HK-2 (cell line): Measurements from ENCODE around the gene PTPRF.

Experiments used
- DNase-seq: peaks from one replicate; pipeline ENCODE4 v3.0.0-alpha.2; 2018; ENCODE audit not compliant: unreplicated experiment

PTPRF gene

DNA sequence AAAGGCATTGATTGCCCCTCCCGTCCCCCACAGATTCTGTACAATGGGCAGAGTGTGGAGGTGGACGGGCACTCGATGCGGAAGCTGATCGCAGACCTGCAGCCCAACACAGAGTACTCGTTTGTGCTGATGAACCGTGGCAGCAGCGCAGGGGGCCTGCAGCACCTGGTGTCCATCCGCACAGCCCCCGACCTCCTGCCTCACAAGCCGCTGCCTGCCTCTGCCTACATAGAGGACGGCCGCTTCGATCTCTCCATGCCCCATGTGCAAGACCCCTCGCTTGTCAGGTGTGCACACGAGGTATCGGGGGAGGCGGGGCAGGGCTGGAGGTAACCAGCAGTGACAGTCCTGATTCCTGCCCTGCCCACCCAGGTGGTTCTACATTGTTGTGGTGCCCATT, 74.5 kb downstream of the PTPRF start:
- DNase-seq, result no peak

DNA sequence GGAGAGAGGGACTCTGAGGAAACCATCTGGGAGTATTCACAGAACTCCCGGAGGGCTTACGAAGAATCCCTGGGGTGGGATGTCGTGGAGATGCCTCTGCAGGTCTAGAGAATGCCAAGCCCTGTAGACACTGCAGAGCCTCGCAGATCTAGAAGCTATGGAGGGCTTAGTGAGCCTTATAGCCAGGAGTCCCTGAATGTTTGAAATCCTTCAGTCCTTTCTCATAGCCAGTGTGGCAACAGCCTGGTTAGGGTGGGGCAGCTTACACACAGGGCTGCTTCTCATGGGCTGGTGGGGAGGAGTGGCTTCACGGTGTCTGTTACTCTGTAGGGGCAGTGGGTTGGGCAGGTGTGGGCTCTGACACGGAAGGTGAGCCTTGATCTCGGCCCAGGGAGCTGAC, 75.1 kb downstream of the PTPRF start:
- no peak for DNase-seq

DNA sequence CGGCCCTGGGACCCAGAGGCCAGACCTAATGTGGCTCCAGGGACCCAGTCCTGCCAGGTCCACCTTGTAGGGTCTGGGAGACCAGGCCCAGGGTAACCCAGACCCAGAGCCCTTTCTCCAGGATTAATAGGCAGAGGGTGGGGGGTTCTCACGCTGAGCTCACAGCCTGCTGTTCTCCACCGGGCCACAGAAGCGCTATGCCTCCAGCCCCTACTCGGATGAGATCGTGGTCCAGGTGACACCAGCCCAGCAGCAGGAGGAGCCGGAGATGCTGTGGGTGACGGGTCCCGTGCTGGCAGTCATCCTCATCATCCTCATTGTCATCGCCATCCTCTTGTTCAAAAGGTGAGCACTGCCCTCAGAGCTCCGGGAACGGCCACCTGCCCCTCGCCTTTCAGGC, 75.9 kb downstream of the PTPRF start:
- DNase-seq, result no peak

DNA sequence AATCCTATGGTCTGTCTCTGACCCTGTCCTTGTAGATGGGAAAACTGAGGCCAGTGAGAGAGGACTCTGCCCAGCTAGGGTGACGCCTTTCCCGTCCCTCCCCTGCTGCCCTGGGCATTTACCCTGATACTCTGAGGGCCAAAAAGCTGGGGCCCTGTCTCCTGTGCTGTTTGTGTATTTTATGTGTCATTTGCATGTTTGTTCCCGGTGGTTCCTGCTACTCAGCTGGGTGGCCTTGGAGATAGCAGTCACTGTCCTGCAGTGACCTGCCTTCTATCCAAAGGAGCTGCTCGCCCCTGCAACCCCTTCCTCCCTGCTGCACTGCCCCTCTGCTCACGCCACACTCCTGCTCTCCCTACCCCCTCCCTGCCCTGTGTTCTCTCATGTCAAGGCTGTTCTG, 78.1 kb downstream of the PTPRF start:
- no peak for DNase-seq

DNA sequence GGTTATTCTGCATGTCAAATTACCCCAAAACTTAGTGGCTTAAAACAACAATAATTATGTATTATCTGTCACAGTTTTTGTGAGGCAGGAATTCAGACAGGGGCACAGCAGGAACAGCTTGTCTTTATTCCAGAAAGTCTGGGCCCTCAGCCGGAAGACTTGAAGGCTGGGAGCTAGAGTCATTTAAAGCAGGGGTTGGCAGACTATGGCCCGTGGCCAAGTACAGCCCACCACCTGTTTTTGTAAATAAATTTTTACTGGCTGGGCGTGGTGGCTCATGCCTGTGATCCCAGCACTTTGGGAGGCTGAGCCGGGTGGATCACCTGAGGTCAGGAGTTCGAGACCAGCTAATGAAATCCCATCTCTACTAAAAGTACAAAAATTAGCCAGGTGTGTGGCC, 79.7 kb downstream of the PTPRF start:
- DNase-seq, result no peak

DNA sequence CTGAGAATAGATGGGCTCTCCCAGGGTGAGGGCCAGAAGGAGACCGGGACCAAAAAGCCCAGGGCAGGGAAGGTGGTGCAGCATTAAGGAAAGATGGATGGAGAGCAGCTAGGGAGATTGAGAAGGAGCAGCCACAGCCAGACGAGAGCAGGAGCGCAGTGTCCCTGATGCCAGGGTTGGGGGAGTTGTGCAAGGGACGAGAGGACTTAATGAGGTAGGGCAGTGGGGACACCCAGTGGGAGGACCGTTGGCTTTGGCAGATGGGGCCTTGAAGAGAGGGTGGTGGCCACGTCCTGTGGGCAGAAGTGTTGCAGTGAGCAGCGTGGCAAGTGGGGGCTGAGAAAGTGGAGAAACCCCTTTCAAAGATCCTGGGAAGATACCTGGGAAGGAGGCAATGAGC, 81.3 kb downstream of the PTPRF start:
- DNase-seq, result no peak

DNA sequence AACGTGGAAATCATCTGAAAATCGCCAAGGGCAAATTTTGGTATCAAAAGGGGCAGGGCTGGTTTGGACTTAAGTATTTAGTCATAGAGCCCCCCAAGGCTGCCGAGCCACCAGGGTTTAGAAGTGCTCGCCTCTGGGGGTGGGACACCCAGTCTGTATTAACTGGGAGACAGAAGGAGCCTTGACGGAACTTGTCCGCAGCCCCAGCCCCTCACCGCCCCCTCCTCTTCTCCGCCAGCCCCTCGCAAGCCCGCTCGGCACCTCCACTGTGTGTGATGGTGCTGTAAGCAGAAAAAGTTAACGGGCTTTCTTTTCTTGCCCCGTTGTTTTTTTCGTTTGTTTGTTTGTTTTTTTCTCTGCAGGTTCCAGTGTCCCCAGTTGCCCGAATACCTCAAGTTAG, 81.7 kb downstream of the PTPRF start:
- no peak for DNase-seq

DNA sequence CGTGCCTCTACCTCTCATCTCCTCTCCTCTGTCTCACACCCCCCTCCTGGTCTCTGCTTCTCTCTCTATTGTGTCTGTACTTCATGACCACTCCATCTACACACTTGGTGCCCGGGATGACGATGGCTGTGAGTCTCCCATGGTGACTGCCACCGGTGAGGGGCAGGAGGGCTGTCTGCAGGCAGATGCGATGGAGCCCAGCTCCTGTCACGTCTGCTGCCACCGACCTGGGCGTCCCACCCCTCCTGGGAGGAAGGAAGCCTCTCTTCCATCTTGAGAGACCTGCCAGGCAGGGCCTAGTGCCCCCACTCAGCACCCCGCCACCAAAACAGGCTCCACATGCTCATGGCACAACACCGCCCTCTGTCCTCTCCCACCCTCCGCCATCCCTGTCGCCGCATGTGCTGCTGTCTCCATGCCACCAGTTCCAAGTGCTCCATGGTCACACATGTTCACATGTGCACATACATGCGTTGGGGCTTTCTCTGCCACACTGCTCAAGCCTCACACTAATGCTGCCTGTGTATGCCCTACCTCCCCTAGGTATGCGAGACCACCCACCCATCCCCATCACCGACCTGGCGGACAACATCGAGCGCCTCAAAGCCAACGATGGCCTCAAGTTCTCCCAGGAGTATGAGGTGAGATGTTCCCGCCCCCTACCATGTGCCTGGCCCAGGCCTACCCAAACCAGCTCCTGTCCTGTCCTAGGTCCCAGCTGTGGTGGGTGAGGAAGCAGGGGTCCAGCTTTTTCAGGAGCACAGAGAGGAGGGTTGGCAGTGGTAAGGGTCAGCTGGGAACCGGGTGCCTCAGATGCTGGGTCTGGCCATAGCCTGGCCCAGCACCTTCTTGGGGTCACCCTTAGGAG, 82.6 kb downstream of the PTPRF start:
- no peak for DNase-seq

DNA sequence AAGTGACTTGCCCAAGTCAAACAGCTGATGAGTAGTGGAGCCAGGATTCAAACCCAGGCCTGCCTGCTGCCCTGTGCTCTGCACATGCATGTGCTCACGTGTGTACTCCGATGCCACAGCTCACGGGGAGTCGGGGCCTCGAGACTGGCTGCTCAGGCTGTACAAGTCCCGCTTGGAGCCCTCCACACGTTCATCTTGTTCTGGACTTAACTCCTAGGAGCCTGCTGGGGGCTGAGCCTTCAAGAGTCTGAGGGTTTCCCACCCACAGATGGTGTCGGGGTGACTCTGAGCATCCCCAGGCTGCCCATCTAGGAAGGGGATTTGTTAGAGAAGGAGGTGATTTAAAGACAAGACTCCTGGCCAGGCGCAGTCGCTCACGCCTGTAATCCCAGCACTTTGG, 83.5 kb downstream of the PTPRF start:
- DNase-seq, result no peak

DNA sequence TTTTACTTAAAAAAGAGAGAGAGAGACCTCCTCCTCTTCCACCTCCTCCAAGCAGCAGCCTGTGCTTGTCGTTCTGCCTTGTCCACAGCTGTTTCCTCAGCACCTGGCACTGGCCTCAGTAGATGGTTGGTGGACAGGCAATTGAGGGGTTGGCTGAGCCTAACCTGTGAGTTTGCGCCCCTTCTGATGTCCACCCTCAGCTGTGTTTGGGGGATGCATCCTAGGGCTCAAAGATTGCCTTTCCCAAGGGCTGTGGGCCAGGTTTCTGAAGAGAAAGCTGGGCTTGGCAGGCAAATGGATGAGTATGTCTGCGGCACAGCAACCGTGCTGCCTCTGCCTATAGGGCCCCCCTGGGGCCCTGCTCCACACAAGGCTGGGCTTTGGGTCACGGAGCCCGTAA, 84.2 kb downstream of the PTPRF start:
- no peak for DNase-seq

DNA sequence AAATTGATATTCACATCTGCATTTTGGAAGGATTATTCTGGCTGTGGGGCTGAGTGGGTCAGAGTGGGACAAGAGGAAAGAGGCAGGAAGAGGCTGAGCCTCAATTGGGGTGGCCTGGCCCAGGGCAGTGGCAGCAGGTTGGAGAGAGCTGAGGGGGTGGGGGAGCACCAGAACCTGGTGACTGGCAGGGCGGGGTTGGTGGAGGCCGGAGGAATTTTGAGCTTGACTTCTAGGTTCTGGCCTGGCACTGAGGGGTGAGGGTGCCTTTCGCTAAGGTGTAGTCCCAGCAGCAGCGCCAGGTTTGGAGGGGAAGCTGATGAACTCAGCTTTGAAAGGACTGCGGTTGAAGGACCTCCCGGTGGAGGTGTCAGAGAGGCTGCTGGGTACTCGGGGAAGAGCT, 85.7 kb downstream of the PTPRF start:
- DNase-seq, result no peak

DNA sequence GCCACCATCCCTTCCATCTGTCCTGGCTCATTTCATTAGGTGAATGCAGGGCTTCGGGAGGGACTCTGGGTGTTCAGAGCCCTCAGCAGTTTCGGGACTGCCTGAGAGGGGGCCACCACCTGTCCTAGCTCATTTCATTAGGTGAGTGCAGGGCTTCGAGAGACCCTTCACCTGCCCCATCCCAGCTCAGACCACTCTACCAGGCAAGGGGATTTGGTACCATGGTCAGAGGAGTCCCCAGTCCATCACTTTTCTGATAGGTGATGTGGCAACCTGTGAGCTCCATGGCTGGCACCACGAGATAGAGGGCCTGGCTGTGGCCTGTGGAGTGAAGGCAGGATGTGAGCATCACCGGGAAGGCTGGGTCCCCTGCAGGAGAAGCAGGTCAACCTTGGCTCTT, 86.3 kb downstream of the PTPRF start:
- no peak for DNase-seq

DNA sequence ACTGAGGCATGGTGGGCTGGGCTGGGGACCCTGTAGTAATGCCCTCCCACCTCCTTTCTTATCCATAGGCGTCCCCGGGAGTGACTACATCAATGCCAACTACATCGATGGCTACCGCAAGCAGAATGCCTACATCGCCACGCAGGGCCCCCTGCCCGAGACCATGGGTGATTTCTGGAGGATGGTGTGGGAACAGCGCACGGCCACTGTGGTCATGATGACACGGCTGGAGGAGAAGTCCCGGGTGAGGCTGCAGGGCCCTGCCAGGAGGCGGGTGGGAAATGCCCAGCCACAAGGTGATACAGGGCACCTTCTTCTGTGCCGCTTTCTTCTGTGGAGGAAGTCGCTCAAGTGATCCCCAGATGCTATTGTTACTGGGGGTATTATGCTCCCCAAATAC, 87.0 kb downstream of the PTPRF start:
- DNase-seq, result no peak

DNA sequence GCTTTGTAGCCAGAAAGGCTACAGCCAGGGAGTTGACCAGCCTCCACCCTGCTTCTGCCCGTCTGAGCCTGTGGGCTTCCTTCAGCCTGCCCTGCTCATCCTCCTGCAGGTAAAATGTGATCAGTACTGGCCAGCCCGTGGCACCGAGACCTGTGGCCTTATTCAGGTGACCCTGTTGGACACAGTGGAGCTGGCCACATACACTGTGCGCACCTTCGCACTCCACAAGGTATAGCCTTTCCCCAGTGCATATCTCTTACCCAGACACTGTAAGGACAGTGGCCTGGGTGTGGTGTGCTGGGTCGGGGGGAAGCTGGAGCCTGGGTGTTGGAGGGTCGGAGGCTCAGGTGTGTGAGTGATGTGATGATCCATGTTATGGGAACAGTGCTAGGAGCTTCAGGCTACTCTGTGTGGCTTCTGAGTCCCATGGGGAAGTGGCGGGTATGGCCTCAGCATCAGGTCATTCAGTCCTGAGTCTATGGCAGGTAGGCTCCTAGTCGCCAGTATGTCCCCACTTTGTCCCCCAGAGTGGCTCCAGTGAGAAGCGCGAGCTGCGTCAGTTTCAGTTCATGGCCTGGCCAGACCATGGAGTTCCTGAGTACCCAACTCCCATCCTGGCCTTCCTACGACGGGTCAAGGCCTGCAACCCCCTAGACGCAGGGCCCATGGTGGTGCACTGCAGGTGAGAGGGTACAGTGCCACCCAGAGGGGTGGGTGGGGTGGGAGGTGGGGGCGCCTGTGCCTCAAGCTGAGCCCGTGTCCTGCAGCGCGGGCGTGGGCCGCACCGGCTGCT, 88.0 kb downstream of the PTPRF start:
- DNase-seq, result no peak

DNA sequence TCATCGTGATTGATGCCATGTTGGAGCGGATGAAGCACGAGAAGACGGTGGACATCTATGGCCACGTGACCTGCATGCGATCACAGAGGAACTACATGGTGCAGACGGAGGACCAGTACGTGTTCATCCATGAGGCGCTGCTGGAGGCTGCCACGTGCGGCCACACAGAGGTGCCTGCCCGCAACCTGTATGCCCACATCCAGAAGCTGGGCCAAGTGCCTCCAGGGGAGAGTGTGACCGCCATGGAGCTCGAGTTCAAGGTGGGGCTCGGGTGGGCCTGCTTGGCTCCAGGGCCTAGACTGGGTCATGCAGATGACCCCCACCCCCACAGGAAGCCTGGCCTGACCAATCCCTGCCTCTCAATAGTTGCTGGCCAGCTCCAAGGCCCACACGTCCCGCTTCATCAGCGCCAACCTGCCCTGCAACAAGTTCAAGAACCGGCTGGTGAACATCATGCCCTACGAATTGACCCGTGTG, 88.7 kb downstream of the PTPRF start:
- DNase-seq, result no peak

DNA sequence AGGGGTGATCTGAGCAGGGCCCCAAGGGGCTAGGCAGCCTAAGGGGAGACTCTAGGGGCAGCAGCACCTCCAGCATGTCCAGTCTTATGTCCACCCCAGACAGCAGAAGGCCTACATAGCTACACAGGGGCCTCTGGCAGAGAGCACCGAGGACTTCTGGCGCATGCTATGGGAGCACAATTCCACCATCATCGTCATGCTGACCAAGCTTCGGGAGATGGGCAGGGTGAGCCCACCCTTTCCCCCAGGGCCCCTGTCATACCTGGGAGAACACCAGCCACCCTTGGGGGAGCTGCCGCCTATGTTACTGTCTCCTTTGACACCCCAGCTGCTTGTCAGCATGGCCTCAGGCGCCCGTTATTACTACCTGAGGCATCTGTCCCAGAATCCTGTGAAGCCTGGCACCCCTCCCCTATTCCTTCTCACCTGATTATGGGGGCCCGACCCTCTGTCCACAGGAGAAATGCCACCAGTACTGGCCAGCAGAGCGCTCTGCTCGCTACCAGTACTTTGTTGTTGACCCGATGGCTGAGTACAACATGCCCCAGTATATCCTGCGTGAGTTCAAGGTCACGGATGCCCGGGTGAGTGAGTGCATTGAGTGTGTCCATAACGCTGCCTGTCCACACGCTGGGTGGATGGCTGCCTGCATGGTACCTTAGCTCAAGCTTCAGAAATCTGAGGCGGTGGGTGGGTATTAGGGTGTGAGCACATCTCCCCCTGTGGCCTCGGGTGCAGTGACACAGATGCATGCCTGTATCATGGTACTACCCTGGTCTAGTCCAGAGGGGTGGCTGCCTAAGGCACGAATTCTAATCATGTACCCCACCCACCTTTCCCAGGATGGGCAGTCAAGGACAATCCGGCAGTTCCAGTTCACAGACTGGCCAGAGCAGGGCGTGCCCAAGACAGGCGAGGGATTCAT, 89.6 kb downstream of the PTPRF start:
- no peak for DNase-seq

DNA sequence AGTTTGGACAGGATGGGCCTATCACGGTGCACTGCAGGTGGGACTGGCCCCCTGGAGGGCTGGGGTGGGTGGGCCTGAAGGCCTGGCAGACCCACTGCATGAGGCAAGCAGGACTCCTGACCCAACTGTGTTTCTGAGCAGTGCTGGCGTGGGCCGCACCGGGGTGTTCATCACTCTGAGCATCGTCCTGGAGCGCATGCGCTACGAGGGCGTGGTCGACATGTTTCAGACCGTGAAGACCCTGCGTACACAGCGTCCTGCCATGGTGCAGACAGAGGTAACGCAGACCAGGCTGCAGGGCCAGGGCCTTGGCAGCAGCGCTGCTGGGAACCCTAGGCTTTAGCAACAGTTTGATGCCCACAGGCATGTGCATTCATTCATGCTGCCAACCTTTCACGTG, 90.3 kb downstream of the PTPRF start:
- DNase-seq, result no peak

DNA sequence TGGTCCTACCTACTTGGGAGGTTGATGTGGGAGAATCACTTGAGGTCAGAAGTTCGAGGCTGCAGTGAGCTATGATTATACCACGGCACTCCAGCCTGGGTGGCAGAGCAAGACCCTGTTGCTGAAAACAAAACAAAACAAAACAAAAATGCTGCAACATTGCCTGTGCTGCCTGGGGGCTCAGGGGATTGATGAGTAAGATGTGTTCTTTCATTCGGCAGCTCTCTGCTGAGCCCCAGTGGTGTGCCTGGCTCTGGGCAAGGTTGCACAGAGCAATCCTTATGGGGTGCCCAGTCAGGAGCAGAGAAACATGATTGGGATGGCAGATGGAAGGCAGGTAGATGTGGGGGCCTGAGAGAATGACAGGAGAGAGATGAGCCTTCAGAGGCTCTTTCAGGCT, 90.7 kb downstream of the PTPRF start:
- no peak for DNase-seq

DNA sequence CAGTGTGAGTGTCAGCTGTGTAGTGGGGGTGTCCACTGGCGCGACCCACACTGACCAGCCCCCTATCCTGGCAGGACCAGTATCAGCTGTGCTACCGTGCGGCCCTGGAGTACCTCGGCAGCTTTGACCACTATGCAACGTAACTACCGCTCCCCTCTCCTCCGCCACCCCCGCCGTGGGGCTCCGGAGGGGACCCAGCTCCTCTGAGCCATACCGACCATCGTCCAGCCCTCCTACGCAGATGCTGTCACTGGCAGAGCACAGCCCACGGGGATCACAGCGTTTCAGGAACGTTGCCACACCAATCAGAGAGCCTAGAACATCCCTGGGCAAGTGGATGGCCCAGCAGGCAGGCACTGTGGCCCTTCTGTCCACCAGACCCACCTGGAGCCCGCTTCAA, 91.2 kb downstream of the PTPRF start:
- no peak for DNase-seq

DNA sequence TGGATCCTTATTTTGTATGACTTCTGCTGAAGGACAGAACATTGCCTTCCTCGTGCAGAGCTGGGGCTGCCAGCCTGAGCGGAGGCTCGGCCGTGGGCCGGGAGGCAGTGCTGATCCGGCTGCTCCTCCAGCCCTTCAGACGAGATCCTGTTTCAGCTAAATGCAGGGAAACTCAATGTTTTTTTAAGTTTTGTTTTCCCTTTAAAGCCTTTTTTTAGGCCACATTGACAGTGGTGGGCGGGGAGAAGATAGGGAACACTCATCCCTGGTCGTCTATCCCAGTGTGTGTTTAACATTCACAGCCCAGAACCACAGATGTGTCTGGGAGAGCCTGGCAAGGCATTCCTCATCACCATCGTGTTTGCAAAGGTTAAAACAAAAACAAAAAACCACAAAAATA, 91.8 kb downstream of the PTPRF start:
- no peak for DNase-seq

DNA sequence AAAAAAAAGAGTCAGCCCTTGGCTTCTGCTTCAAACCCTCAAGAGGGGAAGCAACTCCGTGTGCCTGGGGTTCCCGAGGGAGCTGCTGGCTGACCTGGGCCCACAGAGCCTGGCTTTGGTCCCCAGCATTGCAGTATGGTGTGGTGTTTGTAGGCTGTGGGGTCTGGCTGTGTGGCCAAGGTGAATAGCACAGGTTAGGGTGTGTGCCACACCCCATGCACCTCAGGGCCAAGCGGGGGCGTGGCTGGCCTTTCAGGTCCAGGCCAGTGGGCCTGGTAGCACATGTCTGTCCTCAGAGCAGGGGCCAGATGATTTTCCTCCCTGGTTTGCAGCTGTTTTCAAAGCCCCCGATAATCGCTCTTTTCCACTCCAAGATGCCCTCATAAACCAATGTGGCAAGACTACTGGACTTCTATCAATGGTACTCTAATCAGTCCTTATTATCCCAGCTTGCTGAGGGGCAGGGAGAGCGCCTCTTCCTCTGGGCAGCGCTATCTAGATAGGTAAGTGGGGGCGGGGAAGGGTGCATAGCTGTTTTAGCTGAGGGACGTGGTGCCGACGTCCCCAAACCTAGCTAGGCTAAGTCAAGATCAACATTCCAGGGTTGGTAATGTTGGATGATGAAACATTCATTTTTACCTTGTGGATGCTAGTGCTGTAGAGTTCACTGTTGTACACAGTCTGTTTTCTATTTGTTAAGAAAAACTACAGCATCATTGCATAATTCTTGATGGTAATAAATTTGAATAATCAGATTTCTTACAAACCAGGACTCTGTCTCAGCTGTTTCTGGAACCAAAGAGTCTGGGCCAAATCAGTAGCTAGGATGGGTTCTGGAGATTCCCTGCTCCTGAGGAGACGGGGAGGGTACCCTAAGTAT, 92.5 kb downstream of the PTPRF start:
- DNase-seq, result no peak
